H1 (cell line): Measurements from ENCODE around the gene CH25H. TPM values are rescaled to one million over a fixed set of nuclear protein-coding genes. Genes with fewer than 3 reads are reported as not detected.

Experiments used
- CTCF ChIA-PET: fragments of 300-600 bp; sonication (Branson Sonifier 250); formaldehyde crosslinking; loops from one replicate; lab custom pipeline; 2021; ENCODE audit not compliant: partially characterized antibody; lab: Charles Lee
- POLR2A ChIA-PET: fragments of 300-600 bp; sonication (Branson Sonifier 250); formaldehyde crosslinking; loops from one replicate; lab custom pipeline; 2021; ENCODE audit warnings: inconsistent platforms; ENCODE audit not compliant: partially characterized antibody; lab: Charles Lee
- DNase-seq, 2 experiments: peaks; one replicate each; pipeline versions ENCODE4 v3.0.0 to v3.0.0-alpha.2; 2010 to 2022; ENCODE audit warnings: low spot score in 2 of 2, low read depth in 1 of 2, mixed read lengths in 1 of 2
- FAIRE-seq: peaks from 2 replicates; lab custom pipeline; 2011; peaks lifted over from hg19 to GRCh38; lab: Jason Lieb, UNC
- H2AFZ ChIP-seq: 2 replicates; pipeline ENCODE4 v1.8.1; 2012; ENCODE audit warnings: low read length, inconsistent platforms
- H2AK5ac ChIP-seq: 2 replicates; pipeline ENCODE4 v1.6.1; 2013; ENCODE audit warnings: low read depth, low read length
- H2BK120ac ChIP-seq: replicated peaks from 2 replicates; pipeline ENCODE3; 2013; ENCODE audit warnings: low read depth, low read length, inconsistent platforms
- H2BK12ac ChIP-seq: 2 replicates; pipeline ENCODE4 v1.6.1; 2013; ENCODE audit warnings: low read depth, low read length
- H2BK15ac ChIP-seq: 2 replicates; pipeline ENCODE4 v1.6.1; 2013; ENCODE audit warnings: low read length
- H2BK20ac ChIP-seq: 2 replicates; pipeline ENCODE4 v1.6.1; 2013; ENCODE audit warnings: low read length
- H2BK5ac ChIP-seq: 2 replicates; pipeline ENCODE4 v1.6.1; 2013; ENCODE audit warnings: low read depth, low read length
- H3K14ac ChIP-seq: 2 replicates; pipeline ENCODE4 v1.6.1; 2013; ENCODE audit warnings: inconsistent platforms; ENCODE audit not compliant: insufficient read length
- H3K18ac ChIP-seq: 2 replicates; pipeline ENCODE4 v1.6.1; 2013; ENCODE audit warnings: low read length; ENCODE audit errors: extremely low read depth
- H3K23ac ChIP-seq: 2 replicates; pipeline ENCODE4 v1.6.1; 2013; ENCODE audit warnings: inconsistent platforms; ENCODE audit not compliant: insufficient read length
- H3K23me2 ChIP-seq: 2 replicates; pipeline ENCODE4 v1.6.1; 2013; ENCODE audit warnings: low read depth, low read length
- H3K27ac ChIP-seq: 2 replicates; pipeline ENCODE4 v1.6.1; 2011; ENCODE audit warnings: low read depth, low read length, inconsistent platforms
- H3K27me3 ChIP-seq, 4 experiments: replicated peaks in 1 of 4; 1 replicate in 1 of 4; 2 replicates in 3 of 4; pipeline versions ENCODE4 v1.6.1 to v1.8.1; 2011 to 2013; ENCODE audit warnings: low read length in 3 of 4, mild to moderate bottlenecking in 3 of 4, inconsistent platforms in 2 of 4, mixed read lengths in 2 of 4, moderate library complexity in 1 of 4; ENCODE audit not compliant: control insufficient read depth in 3 of 4, insufficient read depth in 3 of 4; ENCODE audit errors: extremely low read depth in 1 of 4
- H3K36me3 ChIP-seq, 4 experiments: 2 replicates each; pipeline versions ENCODE4 v1.6.1 to v1.8.1; 2011 to 2013; ENCODE audit warnings: mild to moderate bottlenecking in 4 of 4, low read length in 3 of 4, moderate library complexity in 2 of 4, control low read depth in 1 of 4, inconsistent platforms in 1 of 4; ENCODE audit not compliant: insufficient read depth in 4 of 4, control insufficient read depth in 2 of 4
- H3K4ac ChIP-seq: replicated peaks from 2 replicates; pipeline ENCODE3; 2013; ENCODE audit warnings: low read length, low read depth, mixed read lengths, inconsistent platforms; ENCODE audit not compliant: insufficient read length
- H3K4me1 ChIP-seq, 4 experiments: replicated peaks in 1 of 4; 1 replicate in 1 of 4; 2 replicates in 3 of 4; pipeline versions ENCODE4 v1.6.1 to v1.8.1; 2011 to 2013; ENCODE audit warnings: low read length in 3 of 4, inconsistent platforms in 2 of 4, mixed read lengths in 1 of 4; ENCODE audit not compliant: insufficient read depth in 4 of 4, control insufficient read depth in 3 of 4
- H3K4me2 ChIP-seq, 2 experiments: 2 replicates each; pipeline versions ENCODE4 v1.6.1 to v1.8.1; 2011 to 2013; ENCODE audit warnings: low read depth in 2 of 2, low read length in 2 of 2, control low read depth in 1 of 2, inconsistent platforms in 1 of 2, mild to moderate bottlenecking in 1 of 2; ENCODE audit not compliant: insufficient read depth in 1 of 2
- H3K4me3 ChIP-seq, 4 experiments: fragments of 200-600, 300-600 bp in 1 of 4; sonication (generic), shearing (Covaris generic), sonication (Bioruptor Twin) in 1 of 4; 2 replicates each; pipeline versions ENCODE4 v1.5.1 to v1.8.1; 2011 to 2016; ENCODE audit warnings: low read length in 4 of 4, low read depth in 3 of 4, control low read depth in 2 of 4, inconsistent platforms in 2 of 4, mild to moderate bottlenecking in 2 of 4, mixed read lengths in 1 of 4, moderate library complexity in 1 of 4; ENCODE audit not compliant: insufficient read depth in 2 of 4; ENCODE audit errors: extremely low read depth in 1 of 4
- H3K56ac ChIP-seq: replicated peaks from 2 replicates; pipeline ENCODE3; 2013; ENCODE audit warnings: low read depth, mild to moderate bottlenecking, mixed read lengths, low read length, inconsistent platforms; ENCODE audit not compliant: insufficient read length
- H3K79me1 ChIP-seq: 2 replicates; pipeline ENCODE4 v1.6.1; 2013; ENCODE audit warnings: low read depth, low read length, control low read depth
- H3K79me2 ChIP-seq, 2 experiments: 2 replicates each; pipeline versions ENCODE4 v1.6.1 to v1.8.1; 2012 to 2013; ENCODE audit warnings: low read length in 2 of 2, mild to moderate bottlenecking in 2 of 2, inconsistent platforms in 1 of 2; ENCODE audit not compliant: insufficient read depth in 2 of 2, control insufficient read depth in 1 of 2
- H3K9ac ChIP-seq, 4 experiments: replicated peaks in 1 of 4; 1 replicate in 1 of 4; 2 replicates in 3 of 4; pipeline versions ENCODE4 v1.6.1 to v1.8.1; 2011 to 2013; ENCODE audit warnings: low read depth in 3 of 4, low read length in 3 of 4, control low read depth in 2 of 4, mild to moderate bottlenecking in 2 of 4, moderate library complexity in 2 of 4, inconsistent platforms in 1 of 4; ENCODE audit errors: extremely low read depth in 1 of 4
- H3K9me3 ChIP-seq, 2 experiments: 2 replicates each; pipeline versions ENCODE4 v1.6.1 to v1.8.1; 2012 to 2013; ENCODE audit warnings: mild to moderate bottlenecking in 2 of 2, moderate library complexity in 2 of 2, control low read depth in 1 of 2, inconsistent platforms in 1 of 2, low read depth in 1 of 2, low read length in 1 of 2, mixed read lengths in 1 of 2; ENCODE audit not compliant: insufficient read depth in 2 of 2
- H4K20me1 ChIP-seq, 2 experiments: replicated peaks in 1 of 2; 2 replicates each; pipeline versions ENCODE3 to v1.8.1; 2011 to 2013; ENCODE audit warnings: inconsistent platforms in 2 of 2, low read length in 2 of 2, mild to moderate bottlenecking in 1 of 2; ENCODE audit not compliant: insufficient read depth in 2 of 2, control insufficient read depth in 1 of 2
- H4K5ac ChIP-seq: 2 replicates; pipeline ENCODE4 v1.6.1; 2013; ENCODE audit warnings: low read length, low read depth, mixed read lengths, inconsistent platforms; ENCODE audit not compliant: insufficient read length
- H4K8ac ChIP-seq: 2 replicates; pipeline ENCODE4 v1.8.0; 2013; ENCODE audit warnings: mild to moderate bottlenecking, moderate library complexity, low read length, inconsistent platforms; ENCODE audit not compliant: insufficient read depth; ENCODE audit errors: extremely low read depth
- H4K91ac ChIP-seq: replicated peaks from 2 replicates; pipeline ENCODE3; 2013; ENCODE audit warnings: low read length, mixed read lengths, inconsistent platforms; ENCODE audit not compliant: insufficient read length
- PHF8 ChIP-seq: fragments of 200-600 bp; sonication (generic); conservative IDR thresholded peaks from 2 replicates; pipeline ENCODE4 v1.7.1; 2012; ENCODE audit warnings: low read depth, mild to moderate bottlenecking, inconsistent platforms, low read length, moderate library complexity
- WGBS, 2 experiments: shearing (Covaris generic) in 1 of 2; methylation state at CpG; one replicate each; pipeline versions ENCODE4 v1.1.6 to v1.1.7; 2013 to 2015; ENCODE audit warnings: low lambda C conversion rate in 2 of 2, mixed read lengths in 2 of 2, inconsistent platforms in 1 of 2, low coverage in 1 of 2, missing lambda C conversion rate in 1 of 2; ENCODE audit not compliant: insufficient replicate concordance in 2 of 2, insufficient coverage in 1 of 2, insufficient read length in 1 of 2; ENCODE audit errors: extremely low coverage in 1 of 2, missing lambda C conversion rate in 1 of 2; 5-methylcytosine and 5-hydroxymethylcytosine counted together
- polyA plus RNA-seq, 7 experiments: library from polyadenylated mRNA; depleted of rRNA in 3 of 7; stranded (reverse) in 5 of 7; unstranded in 2 of 7; fragments of >200 nt in 5 of 7; fragments of 200-250 nt in 2 of 7; gene quantifications; 1 replicate in 5 of 7; 2 replicates in 1 of 7; 4 replicates in 1 of 7; pipeline versions ENCODE4 v1.2.1 to v1.2.3, GENCODE V29; 2011 to 2013; ENCODE audit warnings: missing spikeins in 2 of 7, mixed read lengths in 2 of 7
- total RNA-seq: library from RNA; stranded (reverse); fragmentation: NEBNext Ultra II Directional; extraction: Animal tissue kit (Norgen Biotek cat#: 25700); gene quantifications from 2 replicates; pipeline ENCODE4 v1.2.1, GENCODE V29; 2021

CH25H gene
- total and polyA plus RNA-seq, 2 of the 8 experiments (the other 6 are each of a cell fraction or from before 2014, with no cell fraction given): 0.56 to 1.3 TPM

GRCh38 chr10:89202033-89202425, 5.1 kb downstream of the CH25H start:
- ChIA-PET CTCF (interaction anchor here (0.9 to 2.5 kb wide), 6 partner anchors 13 to 367 kb away, joined by 3 to 8 read pairs (median 4); no protein-coding TSS in a partner anchor), POLR2A (no interaction called here)
- Histone ChIP-seq H2BK15ac (no peak overlapping the region), H3K4me2 (no peak overlapping the region), H3K4ac (no peak overlapping the region), H3K14ac (no peak overlapping the region), H3K9me3 (no peaks in the 10 kb centered on the region), H3K4me3 (no peak overlapping the region), H3K79me1 (no peaks in the 10 kb centered on the region), H3K18ac (no peak overlapping the region), H3K27me3 (peaks cover 7 to 21% (median 15%) of the 10 kb centered on the region in 4 experiments), H2AFZ (no peak overlapping the region; the same call in 1 of the 2 replicates), H2BK12ac (no peak overlapping the region), H3K36me3 (no peaks in the 10 kb centered on the region), H2AK5ac (no peak overlapping the region), H3K23ac (no peak overlapping the region), H3K9ac (no peak overlapping the region), H4K5ac (no peak overlapping the region), H4K91ac (no peak overlapping the region), H4K8ac (no peak overlapping the region), H2BK5ac (no peak overlapping the region), H2BK20ac (no peak overlapping the region), H3K79me2 (no peaks in the 10 kb centered on the region), H3K27ac (no peak overlapping the region), H3K4me1 (peaks cover 0 to 9% (median 7%) of the 10 kb centered on the region in 4 experiments; a peak in 6 of 7 replicates), H3K56ac (no peak overlapping the region), H4K20me1 (no peaks in the 10 kb centered on the region)
- WGBS, 2 experiments: 95% methylated on average over 2 of the region's 2 CpGs; no CpG with 5 or more reads in 1 of the 2 experiments
- no peak for DNase-seq
- no peak for FAIRE-seq
- TF ChIP-seq PHF8: no peak
- TF ChIP-seq, all 59 proteins: peak for 0
- Histone ChIP-seq H2BK120ac (no peak overlapping the region), H3K23me2 (peaks cover 7% of the 10 kb centered on the region)
